ENCODE results near the gene CNNM4.

DNA sequence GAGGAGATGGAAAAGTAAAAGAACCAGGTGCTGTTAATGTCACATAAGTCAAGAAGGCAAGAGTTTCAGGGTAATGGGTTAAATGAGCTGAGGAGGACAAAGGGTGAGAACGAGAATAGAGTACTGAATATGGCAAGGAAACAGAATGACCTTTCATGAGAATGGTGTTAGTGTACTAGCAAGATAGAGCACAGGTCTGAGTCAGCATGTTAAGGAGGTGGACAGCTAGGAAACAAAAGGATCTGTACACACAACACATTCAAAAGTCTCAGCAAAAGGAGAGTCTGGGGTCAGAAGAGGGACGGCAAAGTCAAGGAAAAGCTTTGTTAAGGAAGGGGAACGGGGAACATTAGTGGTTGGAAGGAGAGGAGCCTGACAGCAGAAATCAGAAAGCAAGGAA is 49.7 kb upstream of the CNNM4 start:
- no peak for TF ChIP-seq EP300 (IDR thresholded peaks at IDR 0.05; ENCODE audit: borderline replicate concordance in 1 of 2, low read depth in 1 of 2, low read length in 1 of 2)
- TF ChIP-seq TAF1 (IDR thresholded peaks at IDR 0.05; ENCODE audit: borderline replicate concordance, low read depth, low read length) = no peak
- no peak for TF ChIP-seq MEF2A (IDR thresholded peaks at IDR 0.05; ENCODE audit: borderline replicate concordance, low read depth)
- TF ChIP-seq, protein P1, sequence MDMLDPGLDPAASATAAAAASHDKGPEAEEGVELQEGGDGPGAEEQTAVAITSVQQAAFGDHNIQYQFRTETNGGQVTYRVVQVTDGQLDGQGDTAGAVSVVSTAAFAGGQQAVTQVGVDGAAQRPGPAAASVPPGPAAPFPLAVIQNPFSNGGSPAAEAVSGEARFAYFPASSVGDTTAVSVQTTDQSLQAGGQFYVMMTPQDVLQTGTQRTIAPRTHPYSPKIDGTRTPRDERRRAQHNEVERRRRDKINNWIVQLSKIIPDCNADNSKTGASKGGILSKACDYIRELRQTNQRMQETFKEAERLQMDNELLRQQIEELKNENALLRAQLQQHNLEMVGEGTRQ (IDR thresholded peaks at IDR 0.05; ENCODE audit: borderline replicate concordance, low read depth, low read length) = no peak
- TF ChIP-seq JUND (IDR thresholded peaks at IDR 0.05) = no peak
- TF ChIP-seq, protein P2, sequence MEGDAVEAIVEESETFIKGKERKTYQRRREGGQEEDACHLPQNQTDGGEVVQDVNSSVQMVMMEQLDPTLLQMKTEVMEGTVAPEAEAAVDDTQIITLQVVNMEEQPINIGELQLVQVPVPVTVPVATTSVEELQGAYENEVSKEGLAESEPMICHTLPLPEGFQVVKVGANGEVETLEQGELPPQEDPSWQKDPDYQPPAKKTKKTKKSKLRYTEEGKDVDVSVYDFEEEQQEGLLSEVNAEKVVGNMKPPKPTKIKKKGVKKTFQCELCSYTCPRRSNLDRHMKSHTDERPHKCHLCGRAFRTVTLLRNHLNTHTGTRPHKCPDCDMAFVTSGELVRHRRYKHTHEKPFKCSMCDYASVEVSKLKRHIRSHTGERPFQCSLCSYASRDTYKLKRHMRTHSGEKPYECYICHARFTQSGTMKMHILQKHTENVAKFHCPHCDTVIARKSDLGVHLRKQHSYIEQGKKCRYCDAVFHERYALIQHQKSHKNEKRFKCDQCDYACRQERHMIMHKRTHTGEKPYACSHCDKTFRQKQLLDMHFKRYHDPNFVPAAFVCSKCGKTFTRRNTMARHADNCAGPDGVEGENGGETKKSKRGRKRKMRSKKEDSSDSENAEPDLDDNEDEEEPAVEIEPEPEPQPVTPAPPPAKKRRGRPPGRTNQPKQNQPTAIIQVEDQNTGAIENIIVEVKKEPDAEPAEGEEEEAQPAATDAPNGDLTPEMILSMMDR (IDR thresholded peaks at IDR 0.05) = no peak
- TF ChIP-seq, protein P3, sequence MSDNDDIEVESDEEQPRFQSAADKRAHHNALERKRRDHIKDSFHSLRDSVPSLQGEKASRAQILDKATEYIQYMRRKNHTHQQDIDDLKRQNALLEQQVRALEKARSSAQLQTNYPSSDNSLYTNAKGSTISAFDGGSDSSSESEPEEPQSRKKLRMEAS (IDR thresholded peaks at IDR 0.05; ENCODE audit: low read depth) = no peak
- TF ChIP-seq, protein P4, sequence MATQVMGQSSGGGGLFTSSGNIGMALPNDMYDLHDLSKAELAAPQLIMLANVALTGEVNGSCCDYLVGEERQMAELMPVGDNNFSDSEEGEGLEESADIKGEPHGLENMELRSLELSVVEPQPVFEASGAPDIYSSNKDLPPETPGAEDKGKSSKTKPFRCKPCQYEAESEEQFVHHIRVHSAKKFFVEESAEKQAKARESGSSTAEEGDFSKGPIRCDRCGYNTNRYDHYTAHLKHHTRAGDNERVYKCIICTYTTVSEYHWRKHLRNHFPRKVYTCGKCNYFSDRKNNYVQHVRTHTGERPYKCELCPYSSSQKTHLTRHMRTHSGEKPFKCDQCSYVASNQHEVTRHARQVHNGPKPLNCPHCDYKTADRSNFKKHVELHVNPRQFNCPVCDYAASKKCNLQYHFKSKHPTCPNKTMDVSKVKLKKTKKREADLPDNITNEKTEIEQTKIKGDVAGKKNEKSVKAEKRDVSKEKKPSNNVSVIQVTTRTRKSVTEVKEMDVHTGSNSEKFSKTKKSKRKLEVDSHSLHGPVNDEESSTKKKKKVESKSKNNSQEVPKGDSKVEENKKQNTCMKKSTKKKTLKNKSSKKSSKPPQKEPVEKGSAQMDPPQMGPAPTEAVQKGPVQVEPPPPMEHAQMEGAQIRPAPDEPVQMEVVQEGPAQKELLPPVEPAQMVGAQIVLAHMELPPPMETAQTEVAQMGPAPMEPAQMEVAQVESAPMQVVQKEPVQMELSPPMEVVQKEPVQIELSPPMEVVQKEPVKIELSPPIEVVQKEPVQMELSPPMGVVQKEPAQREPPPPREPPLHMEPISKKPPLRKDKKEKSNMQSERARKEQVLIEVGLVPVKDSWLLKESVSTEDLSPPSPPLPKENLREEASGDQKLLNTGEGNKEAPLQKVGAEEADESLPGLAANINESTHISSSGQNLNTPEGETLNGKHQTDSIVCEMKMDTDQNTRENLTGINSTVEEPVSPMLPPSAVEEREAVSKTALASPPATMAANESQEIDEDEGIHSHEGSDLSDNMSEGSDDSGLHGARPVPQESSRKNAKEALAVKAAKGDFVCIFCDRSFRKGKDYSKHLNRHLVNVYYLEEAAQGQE (IDR thresholded peaks at IDR 0.05; ENCODE audit: low read depth, low read length) = no peak
- no peak for TF ChIP-seq POLR2AphosphoS5 (IDR thresholded peaks at IDR 0.05; ENCODE audit: low read depth, low read length)
- TF ChIP-seq, protein P5, sequence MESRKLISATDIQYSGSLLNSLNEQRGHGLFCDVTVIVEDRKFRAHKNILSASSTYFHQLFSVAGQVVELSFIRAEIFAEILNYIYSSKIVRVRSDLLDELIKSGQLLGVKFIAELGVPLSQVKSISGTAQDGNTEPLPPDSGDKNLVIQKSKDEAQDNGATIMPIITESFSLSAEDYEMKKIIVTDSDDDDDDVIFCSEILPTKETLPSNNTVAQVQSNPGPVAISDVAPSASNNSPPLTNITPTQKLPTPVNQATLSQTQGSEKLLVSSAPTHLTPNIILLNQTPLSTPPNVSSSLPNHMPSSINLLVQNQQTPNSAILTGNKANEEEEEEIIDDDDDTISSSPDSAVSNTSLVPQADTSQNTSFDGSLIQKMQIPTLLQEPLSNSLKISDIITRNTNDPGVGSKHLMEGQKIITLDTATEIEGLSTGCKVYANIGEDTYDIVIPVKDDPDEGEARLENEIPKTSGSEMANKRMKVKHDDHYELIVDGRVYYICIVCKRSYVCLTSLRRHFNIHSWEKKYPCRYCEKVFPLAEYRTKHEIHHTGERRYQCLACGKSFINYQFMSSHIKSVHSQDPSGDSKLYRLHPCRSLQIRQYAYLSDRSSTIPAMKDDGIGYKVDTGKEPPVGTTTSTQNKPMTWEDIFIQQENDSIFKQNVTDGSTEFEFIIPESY (IDR thresholded peaks at IDR 0.05; ENCODE audit: borderline replicate concordance, low read depth) = no peak
- TF ChIP-seq EZH2phosphoT487 (IDR thresholded peaks at IDR 0.05; ENCODE audit: borderline replicate concordance, low read depth) = no peak
